NB4 (cell line): ENCODE results near the gene FXYD5.

Experiments
- CTCF ChIP-seq: IDR thresholded peaks from one replicate; pipeline ENCODE4 v1.5.1; 2012; ENCODE audit warnings: low read depth, low read length
- MAX ChIP-seq: IDR thresholded peaks from 2 replicates; pipeline ENCODE4 v1.6.1; 2011; ENCODE audit warnings: low read depth, low read length
- MYC ChIP-seq: IDR thresholded peaks from 2 replicates; pipeline ENCODE4 v1.6.1; 2011; ENCODE audit warnings: low read depth, low read length
- POLR2A ChIP-seq: IDR thresholded peaks from 2 replicates; pipeline ENCODE4 v1.6.1; 2011; ENCODE audit warnings: mild to moderate bottlenecking; ENCODE audit not compliant: insufficient read length; ENCODE audit errors: extremely low read depth

DNA sequence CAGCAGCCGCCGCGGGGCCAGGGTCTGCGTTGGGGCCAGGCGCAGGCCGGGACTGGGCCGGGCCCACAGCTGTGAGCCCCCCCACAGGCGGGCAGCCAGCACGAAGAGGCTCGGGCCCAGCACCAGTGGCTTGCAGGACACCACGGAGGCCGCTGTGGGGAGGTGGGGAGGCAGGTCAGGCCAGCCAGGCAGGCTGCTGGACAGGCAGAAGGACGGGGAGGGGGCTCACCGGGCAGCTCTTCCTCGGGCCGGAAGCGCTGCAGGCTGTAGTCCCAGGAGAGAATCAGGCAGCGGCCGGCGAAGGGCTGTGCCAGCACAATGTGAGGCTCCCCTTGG lies 27.9 kb upstream of the FXYD5 start:
- TF ChIP-seq CTCF (no peak), MAX (no peak), POLR2A (no peak), MYC (no peak)
